Karpas-422 (cell line): ENCODE measurements around the gene SRGAP2B. TPM values are rescaled to one million over a fixed set of nuclear protein-coding genes. Genes with fewer than 3 reads are reported as not detected.
"Not testable (repeated sequence)": the region's sequence is repeated elsewhere in the genome, so short reads cannot be mapped to it uniquely, and the experiment has no call there.

Source experiments
- DNase-seq: peaks from one replicate; pipeline ENCODE4 v3.0.0-alpha.2; 2015
- H2AFZ ChIP-seq: fragments of 200-600 bp; sonication (generic); 2 replicates; pipeline ENCODE4 v1.6.1; 2014; ENCODE audit warnings: antibody characterized with exemption, low read length, mixed read lengths
- H3K27ac ChIP-seq: fragments of 200-600 bp; sonication (generic); 2 replicates; pipeline ENCODE4 v1.5.1; 2014; ENCODE audit warnings: mild to moderate bottlenecking, low read length, moderate library complexity
- H3K27me3 ChIP-seq: fragments of 200-600 bp; sonication (generic); 2 replicates; pipeline ENCODE4 v1.6.1; 2014; ENCODE audit warnings: low read length, mixed read lengths
- H3K36me3 ChIP-seq: fragments of 200-600 bp; sonication (generic); 2 replicates; pipeline ENCODE4 v1.6.1; 2014; ENCODE audit warnings: low read length, mixed read lengths; ENCODE audit not compliant: insufficient read depth
- H3K4me1 ChIP-seq: fragments of 200-600 bp; sonication (generic); 2 replicates; pipeline ENCODE4 v1.6.1; 2014; ENCODE audit warnings: mild to moderate bottlenecking, low read length, mixed read lengths
- H3K4me2 ChIP-seq: fragments of 200-600 bp; sonication (generic); 2 replicates; pipeline ENCODE4 v1.6.1; 2014; ENCODE audit warnings: low read length, low read depth, mild to moderate bottlenecking; ENCODE audit not compliant: poor library complexity, severe bottlenecking
- H3K4me3 ChIP-seq: fragments of 200-600 bp; sonication (generic); 2 replicates; pipeline ENCODE4 v1.5.1; 2014; ENCODE audit warnings: mild to moderate bottlenecking, antibody characterized with exemption, low read length, mixed read lengths
- H3K79me2 ChIP-seq: fragments of 200-600 bp; sonication (generic); 2 replicates; pipeline ENCODE4 v1.6.1; 2014; ENCODE audit warnings: mild to moderate bottlenecking, low read length, mixed read lengths
- H3K9ac ChIP-seq: fragments of 200-600 bp; sonication (generic); 2 replicates; pipeline ENCODE4 v1.6.0; 2014; ENCODE audit warnings: low read length
- H3K9me2 ChIP-seq: fragments of 200-600 bp; sonication (generic), shearing (Covaris generic); replicated peaks from 2 replicates; pipeline ENCODE4 v1.6.0; 2014; ENCODE audit warnings: mild to moderate bottlenecking, low read length, moderate library complexity; ENCODE audit not compliant: insufficient read depth
- H3K9me3 ChIP-seq: fragments of 300-700, 200-600 bp; sonication (generic); 2 replicates; pipeline ENCODE4 v1.6.1; 2014; ENCODE audit warnings: low read length, mixed read lengths
- H4K20me1 ChIP-seq: fragments of 200-600 bp; sonication (generic); 2 replicates; pipeline ENCODE4 v1.6.1; 2014; ENCODE audit warnings: mild to moderate bottlenecking, antibody characterized with exemption, low read length, low read depth; ENCODE audit not compliant: insufficient read depth
- total RNA-seq: library from RNA; depleted of rRNA; stranded (reverse); fragments of >200 nt; shearing (Covaris generic); gene quantifications from 2 replicates; pipeline ENCODE4 v1.2.3, GENCODE V29; 2014; ENCODE audit warnings: low replicate concordance

SRGAP2B gene
- total RNA-seq, 1 experiment from 2014 or later: 16.0 TPM

DNA sequence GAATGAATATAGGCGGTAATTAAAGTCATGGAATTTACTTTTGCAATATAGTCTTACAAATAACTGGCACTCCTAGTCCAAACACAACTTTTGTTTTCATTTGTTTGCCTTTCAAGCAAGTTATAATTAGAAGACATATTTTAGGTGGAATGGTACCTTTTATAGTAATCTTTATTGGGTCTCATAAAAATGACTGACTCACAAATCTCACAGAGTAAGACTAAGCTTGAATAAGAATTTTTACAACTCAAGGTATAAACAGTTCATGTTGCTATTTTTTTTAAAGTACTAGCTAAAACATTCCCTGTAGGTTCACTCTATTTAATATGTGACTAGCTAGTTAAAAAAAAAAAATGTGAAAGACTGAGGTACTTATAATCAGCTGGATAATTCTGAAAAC, 6.6 kb upstream of the SRGAP2B start:
- H3K79me2 ChIP-seq, H3K27ac ChIP-seq, H3K4me2 ChIP-seq, H3K9me2 ChIP-seq, H3K9me3 ChIP-seq, DNase-seq, H3K4me1 ChIP-seq, H3K9ac ChIP-seq, H4K20me1 ChIP-seq, H3K27me3 ChIP-seq, H2AFZ ChIP-seq, H3K36me3 ChIP-seq, H3K4me3 ChIP-seq: not testable (repeated sequence)

DNA sequence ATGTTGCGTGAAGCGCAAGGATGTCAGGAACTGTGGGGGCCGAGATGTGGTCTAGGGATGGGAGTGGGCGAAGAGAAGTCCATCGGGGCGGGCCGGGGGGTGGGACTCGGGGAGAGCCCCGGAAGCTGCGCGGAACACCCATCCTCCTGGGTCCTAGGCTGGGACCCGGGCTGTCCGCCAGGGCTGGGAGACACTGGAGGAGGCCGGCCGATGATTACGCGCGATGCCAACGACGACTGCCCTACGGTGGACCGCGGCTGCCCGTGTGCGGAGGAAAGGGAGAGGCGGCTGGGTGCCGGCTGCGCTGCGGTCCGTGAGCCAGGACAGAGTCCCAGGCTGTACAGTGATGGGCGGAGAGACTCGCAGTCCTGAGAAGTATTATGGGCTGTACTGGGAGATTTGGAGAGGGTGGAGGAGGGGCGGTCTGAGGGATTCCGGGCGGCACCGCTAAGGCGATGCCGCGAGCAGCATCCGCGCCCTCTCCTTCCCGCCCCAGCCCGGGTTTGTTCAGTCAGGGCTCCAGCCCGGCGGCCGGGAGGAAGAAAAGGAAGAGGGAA, 395 bp downstream of the SRGAP2B start:
- not testable (repeated sequence) for H3K9ac ChIP-seq, DNase-seq, H4K20me1 ChIP-seq

DNA sequence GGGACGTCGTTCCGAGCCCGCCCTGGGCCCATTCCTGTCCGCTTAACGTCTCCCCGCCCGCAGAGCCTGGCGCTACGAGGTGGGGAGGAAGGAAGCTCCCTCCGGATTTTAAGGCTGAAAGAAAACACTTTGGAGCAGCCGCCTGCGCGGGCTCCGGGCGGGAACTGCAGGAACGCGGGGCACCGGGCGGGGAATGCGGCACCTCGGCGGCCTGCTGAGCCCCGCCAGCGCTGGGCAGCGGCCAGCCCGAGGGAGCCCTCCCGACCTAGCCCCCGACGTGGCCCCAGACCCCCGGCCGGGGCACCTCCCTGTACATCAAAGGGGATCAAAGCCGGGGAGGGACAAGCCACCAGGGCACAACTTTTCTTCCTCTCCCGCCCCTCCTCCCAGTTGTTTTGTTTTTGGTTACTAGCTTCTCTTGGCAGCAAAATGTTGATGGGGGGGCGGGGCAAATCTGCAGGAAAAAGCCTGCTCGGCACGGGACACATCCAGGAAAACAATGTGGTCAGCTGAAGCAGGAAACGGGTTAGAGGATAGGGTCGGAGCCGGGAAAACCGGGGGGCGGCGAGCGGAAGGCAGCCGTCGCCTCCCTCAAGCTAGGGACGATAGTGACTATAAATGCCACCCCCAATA, 1.5 kb downstream of the SRGAP2B start:
- H3K9ac ChIP-seq, H3K36me3 ChIP-seq, H3K79me2 ChIP-seq, H2AFZ ChIP-seq, H4K20me1 ChIP-seq, H3K4me3 ChIP-seq, H3K9me3 ChIP-seq, H3K9me2 ChIP-seq, H3K4me1 ChIP-seq, H3K27ac ChIP-seq, H3K4me2 ChIP-seq, H3K27me3 ChIP-seq: not testable (repeated sequence)
- peak; percentile 14 for DNase-seq

More for the DNA sequence above, 395 bp downstream of the SRGAP2B start:
- not testable (repeated sequence) for H3K27me3 ChIP-seq, H2AFZ ChIP-seq, H3K4me2 ChIP-seq, H3K79me2 ChIP-seq, H3K36me3 ChIP-seq, H3K4me1 ChIP-seq, H3K27ac ChIP-seq, H3K9me2 ChIP-seq, H3K9me3 ChIP-seq
- peak overlapping the region; percentile 50; the same call in 1 of the 2 replicates for H3K4me3 ChIP-seq

DNA sequence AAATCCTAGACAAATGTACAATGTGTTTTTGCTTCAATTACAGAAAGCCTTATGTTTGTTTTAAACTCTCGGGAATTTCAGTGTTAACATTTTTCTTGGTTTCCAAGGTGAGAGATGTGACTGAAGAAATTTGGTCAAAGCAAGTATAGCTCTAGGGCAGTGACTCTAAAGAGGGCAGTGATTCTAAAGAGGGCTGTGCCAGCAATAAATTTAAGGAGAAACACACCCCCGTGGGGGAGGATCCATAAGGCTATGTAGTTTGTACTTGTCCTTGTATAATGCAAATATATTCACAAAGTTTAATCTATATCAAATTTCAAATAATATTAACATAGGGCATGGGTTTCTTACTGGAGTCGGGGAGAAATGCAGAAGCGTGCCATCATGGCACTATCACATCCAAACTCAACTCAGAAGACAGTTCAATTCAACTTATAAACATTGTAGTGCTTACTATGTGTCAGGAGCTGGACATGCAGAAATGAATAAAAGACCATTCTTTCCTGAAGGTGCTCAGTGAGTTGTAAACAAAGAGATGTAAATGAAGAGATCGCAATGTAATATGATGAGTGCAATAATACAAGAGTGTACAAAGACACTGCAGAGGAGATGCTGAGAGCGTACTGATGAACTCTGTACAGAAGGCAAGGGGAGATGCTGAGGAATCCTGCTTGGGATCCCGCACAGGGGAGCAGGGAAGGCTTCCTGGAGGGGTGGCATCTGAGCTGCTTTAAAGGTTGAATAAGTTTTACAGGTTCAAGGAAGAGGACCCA, 12.5 kb downstream of the SRGAP2B start:
- H3K4me3 ChIP-seq, H3K79me2 ChIP-seq, H2AFZ ChIP-seq, H3K9ac ChIP-seq, H3K9me2 ChIP-seq, H3K4me1 ChIP-seq, H3K36me3 ChIP-seq, H3K4me2 ChIP-seq, H3K27ac ChIP-seq, H3K9me3 ChIP-seq, H3K27me3 ChIP-seq, H4K20me1 ChIP-seq, DNase-seq: not testable (repeated sequence)

DNA sequence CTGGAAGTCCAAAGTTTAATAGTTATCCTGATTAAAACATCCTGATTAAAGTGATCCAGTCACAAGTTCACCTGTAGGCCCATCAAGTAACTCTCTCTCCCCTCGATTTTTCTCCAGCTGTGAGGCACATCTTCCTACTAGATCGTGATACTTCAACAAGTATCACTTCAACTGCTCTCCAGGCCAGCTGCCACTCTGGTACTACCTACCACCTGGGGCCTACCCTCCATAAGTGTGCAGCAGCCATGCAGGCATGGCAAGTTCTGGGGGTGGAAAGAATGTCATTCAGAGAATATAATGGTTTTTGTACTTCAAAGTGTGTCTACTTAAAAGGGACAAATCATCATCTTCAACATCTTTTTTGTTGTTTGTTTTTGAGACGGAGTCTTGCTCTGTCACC, 14.9 kb downstream of the SRGAP2B start:
- H2AFZ ChIP-seq, H4K20me1 ChIP-seq, H3K9ac ChIP-seq, H3K27ac ChIP-seq, H3K27me3 ChIP-seq, H3K4me1 ChIP-seq, H3K4me3 ChIP-seq, H3K9me3 ChIP-seq, H3K79me2 ChIP-seq, H3K36me3 ChIP-seq, DNase-seq, H3K4me2 ChIP-seq, H3K9me2 ChIP-seq: not testable (repeated sequence)

DNA sequence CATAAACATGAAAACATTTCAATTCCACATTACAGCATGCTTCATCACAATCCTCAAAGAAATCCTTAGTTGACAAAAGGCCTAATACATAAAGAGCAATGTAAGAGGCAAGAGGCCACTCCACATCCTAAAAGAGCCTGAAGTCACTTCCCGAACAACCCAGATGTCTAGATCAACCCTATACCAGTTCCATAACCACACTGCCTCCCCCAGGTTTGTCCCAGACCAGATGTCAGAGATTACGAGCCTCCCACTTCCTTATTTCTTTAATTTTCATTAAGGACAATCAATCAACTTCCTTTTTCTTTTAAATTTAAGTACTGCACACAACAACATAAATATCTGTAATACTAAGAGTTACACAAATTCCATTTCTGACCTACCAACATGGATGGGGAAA, 15.4 kb downstream of the SRGAP2B start:
- H3K4me2 ChIP-seq, H3K4me1 ChIP-seq, H3K9ac ChIP-seq, H3K4me3 ChIP-seq, H3K36me3 ChIP-seq, H3K9me3 ChIP-seq, H4K20me1 ChIP-seq, H3K27me3 ChIP-seq, H2AFZ ChIP-seq, H3K79me2 ChIP-seq, H3K27ac ChIP-seq, H3K9me2 ChIP-seq: not testable (repeated sequence)
- DNase-seq: peak; percentile 36

DNA sequence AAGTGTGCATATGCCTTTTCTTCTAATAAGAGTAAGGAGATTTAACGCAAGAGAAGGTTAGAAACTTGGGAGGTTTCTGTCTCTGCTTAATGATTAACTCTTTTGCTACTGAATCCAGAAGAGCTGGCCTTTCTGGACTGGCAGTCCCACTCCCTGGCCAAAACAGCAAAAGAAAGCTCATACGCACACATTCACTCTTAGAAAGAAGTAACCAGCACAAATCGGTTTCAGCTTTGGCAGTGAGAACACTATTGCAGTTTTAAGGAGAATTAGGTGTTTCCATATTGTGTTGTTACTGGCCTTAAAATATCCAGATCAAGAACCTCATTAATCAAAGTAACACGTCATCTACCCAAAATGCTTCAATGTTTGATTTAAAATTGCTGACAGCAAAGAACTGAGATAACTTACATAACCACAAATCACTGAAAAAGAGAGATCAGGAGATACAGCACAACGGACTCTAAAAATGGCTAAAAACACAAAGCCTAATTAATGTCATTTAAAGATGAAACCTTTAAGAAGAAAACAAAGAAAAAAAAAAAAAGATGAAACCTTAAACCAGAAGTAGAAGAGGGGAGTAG, 16.2 kb downstream of the SRGAP2B start:
- H2AFZ ChIP-seq, H3K9me2 ChIP-seq, H3K4me2 ChIP-seq, H3K27me3 ChIP-seq, H4K20me1 ChIP-seq, H3K9ac ChIP-seq, H3K4me3 ChIP-seq, DNase-seq, H3K27ac ChIP-seq, H3K4me1 ChIP-seq, H3K79me2 ChIP-seq, H3K9me3 ChIP-seq, H3K36me3 ChIP-seq: not testable (repeated sequence)

DNA sequence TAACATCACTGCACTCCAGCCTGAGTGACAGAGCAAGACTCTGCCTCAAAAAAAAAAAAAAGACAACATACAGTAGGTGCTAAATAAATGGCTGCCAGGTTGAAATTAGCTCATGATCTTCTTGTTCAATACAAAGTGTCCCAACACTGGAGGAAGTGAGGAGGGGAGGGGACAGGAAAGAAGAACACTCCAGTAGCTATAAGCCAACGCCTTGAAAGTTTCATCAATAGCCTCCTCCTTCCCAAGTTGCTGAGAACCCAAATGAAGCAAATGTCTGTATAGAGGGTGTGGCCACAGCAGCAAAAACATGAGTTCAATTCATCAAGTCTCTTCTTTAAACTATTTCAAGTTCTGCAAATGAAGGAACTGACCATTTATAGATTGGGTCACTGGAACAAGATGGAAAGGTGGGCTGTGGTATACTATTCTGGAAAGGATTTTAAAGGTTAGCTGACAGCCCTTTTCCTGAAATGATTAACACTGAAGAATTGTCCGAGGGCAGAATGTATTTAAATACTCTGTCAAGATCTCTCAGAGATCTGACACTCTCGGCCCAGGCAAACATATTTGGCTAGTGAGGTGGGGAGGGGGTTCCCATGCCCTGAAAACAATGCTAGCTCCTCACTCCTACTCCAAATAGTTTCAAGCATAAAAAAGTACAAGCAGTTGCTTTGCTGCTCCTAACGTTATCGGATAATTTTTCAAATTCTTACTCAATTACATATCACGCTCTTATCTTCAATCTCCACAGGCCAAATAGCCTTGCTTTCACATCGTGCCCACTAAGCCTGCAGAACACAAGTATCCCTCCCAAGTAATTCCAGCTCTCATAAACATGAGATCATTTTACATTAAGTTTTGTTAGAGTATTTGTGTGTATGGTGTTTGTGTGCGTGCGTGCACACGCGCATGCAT, 17.0 kb downstream of the SRGAP2B start:
- not testable (repeated sequence) for H3K4me3 ChIP-seq, H3K27ac ChIP-seq, H3K4me2 ChIP-seq, H3K9me3 ChIP-seq, H3K27me3 ChIP-seq, H4K20me1 ChIP-seq, H3K9ac ChIP-seq, H2AFZ ChIP-seq, H3K9me2 ChIP-seq, DNase-seq, H3K4me1 ChIP-seq, H3K36me3 ChIP-seq, H3K79me2 ChIP-seq
